Lung (tissue), 16 donors: Measurements from ENCODE around the gene BCAP29. TPM values are rescaled to one million over a fixed set of nuclear protein-coding genes. Genes with fewer than 3 reads are reported as not detected.
"Not testable (repeated sequence)": the region's sequence is repeated elsewhere in the genome, so short reads cannot be mapped to it uniquely, and the experiment has no call there.

Source experiments
- ATAC-seq: fragments of 200-7000 bp; cut with Tn5 transposase; one replicate; pipeline ENCODE4 v1.9.1; 2020; ENCODE audit warnings: moderate number of reproducible peaks; ENCODE audit not compliant: insufficient read depth, low FRiP score
- DNase-seq, 3 donors: peaks; one replicate each; pipeline ENCODE4 v3.0.0-alpha.2; 2013 to 2017
- H3K27ac ChIP-seq, 2 donors: one replicate each; pipeline ENCODE4 v1.5.1; 2013; ENCODE audit warnings: mild to moderate bottlenecking in 2 of 2, moderate library complexity in 2 of 2, control low read depth in 1 of 2, inconsistent platforms in 1 of 2, low read depth in 1 of 2, low read length in 1 of 2
- H3K27me3 ChIP-seq, 3 donors: one replicate each; pipeline ENCODE4 v1.5.1; 2013; ENCODE audit warnings: low read length in 2 of 3; ENCODE audit not compliant: control insufficient read depth in 3 of 3, insufficient read depth in 3 of 3
- H3K36me3 ChIP-seq, 4 donors: one replicate each; pipeline ENCODE4 v1.5.1; 2013; ENCODE audit warnings: low read length in 4 of 4, mild to moderate bottlenecking in 1 of 4, moderate library complexity in 1 of 4; ENCODE audit not compliant: control insufficient read depth in 4 of 4, insufficient read depth in 4 of 4
- H3K4me1 ChIP-seq, 5 donors: one replicate each; pipeline ENCODE4 v1.5.1; 2013; ENCODE audit warnings: low read length in 5 of 5, mild to moderate bottlenecking in 2 of 5, moderate library complexity in 1 of 5; ENCODE audit not compliant: control insufficient read depth in 5 of 5, insufficient read depth in 5 of 5
- H3K4me3 ChIP-seq: one replicate; pipeline ENCODE4 v1.5.1; 2013; ENCODE audit warnings: mild to moderate bottlenecking, control low read depth, moderate library complexity
- H3K9ac ChIP-seq, 2 donors: one replicate each; pipeline ENCODE4 v1.5.1; 2013; ENCODE audit warnings: low read length in 2 of 2, control low read depth in 1 of 2; ENCODE audit not compliant: insufficient read depth in 1 of 2
- H3K9me3 ChIP-seq, 4 donors: one replicate each; pipeline ENCODE4 v1.5.1; 2013; ENCODE audit warnings: low read length in 3 of 4, mild to moderate bottlenecking in 1 of 4, moderate library complexity in 1 of 4; ENCODE audit not compliant: control insufficient read depth in 4 of 4, insufficient read depth in 3 of 4
- CTCF ChIP-seq: IDR thresholded peaks from 2 replicates; pipeline ENCODE4 v1.5.1; 2012; ENCODE audit warnings: mild to moderate bottlenecking; ENCODE audit errors: control extremely low read depth, extremely low read depth
- WGBS, 2 donors: extraction: QIAGEN DNeasy Blood & Tissue Kit; methylation state at CpG; one replicate each; pipeline ENCODE4 v1.1.7; 2013; 5-methylcytosine and 5-hydroxymethylcytosine counted together
- long read RNA-seq, 5 donors: transcript quantifications; one replicate each; lab custom pipeline, GENCODE V29; 2026
- polyA plus RNA-seq, 2 donors: library from polyadenylated mRNA; stranded (reverse); fragments of 200-250 nt; gene quantifications; one replicate each; pipeline ENCODE4 v1.2.1, GENCODE V29; 2013
- total RNA-seq, 2 donors: library from RNA; depleted of rRNA in 1 of 2; stranded (reverse); fragments of >200 nt in 1 of 2; gene quantifications; one replicate each; pipeline ENCODE4 v1.2.1, GENCODE V29; 2014 to 2021
- donor health status: control.
- donor health status: control.
- donor health status: Bipolar disorder and iron deficiency.
- donor health status: healthy.
- donor health status: DM: yes; HTN: yes; CAD: no.

BCAP29 gene
- total RNA-seq: 100 to 1,000 TPM in 1 of 2 donors, 10 to 100 TPM in 1; 49.0 to 109 TPM
- polyA plus RNA-seq: 10 to 100 TPM; 49.9 to 51.0 TPM
- long read RNA-seq, donor 1, full-length matches to known transcripts: 13 of 18 reads
- long read RNA-seq, donor 1, partial matches to known transcripts: 0 of 18 reads
- long read RNA-seq, donor 1, other reads (novel, unspliced or antisense): 5 of 18 reads
- long read RNA-seq, donor 2, full-length matches to known transcripts: 5 of 5 reads
- long read RNA-seq, donor 2, partial matches to known transcripts: 0 of 5 reads
- long read RNA-seq, donor 2, other reads (novel, unspliced or antisense): 0 of 5 reads
- long read RNA-seq, donor 3, full-length matches to known transcripts: 8 of 8 reads
- long read RNA-seq, donor 3, partial matches to known transcripts: 0 of 8 reads
- long read RNA-seq, donor 3, other reads (novel, unspliced or antisense): 0 of 8 reads
- long read RNA-seq, donor 4, full-length matches to known transcripts: 7 of 7 reads
- long read RNA-seq, donor 4, partial matches to known transcripts: 0 of 7 reads
- long read RNA-seq, donor 4, other reads (novel, unspliced or antisense): 0 of 7 reads
- long read RNA-seq, donor 5, full-length matches to known transcripts: 13 of 13 reads
- long read RNA-seq, donor 5, partial matches to known transcripts: 0 of 13 reads
- long read RNA-seq, donor 5, other reads (novel, unspliced or antisense): 0 of 13 reads

DNA sequence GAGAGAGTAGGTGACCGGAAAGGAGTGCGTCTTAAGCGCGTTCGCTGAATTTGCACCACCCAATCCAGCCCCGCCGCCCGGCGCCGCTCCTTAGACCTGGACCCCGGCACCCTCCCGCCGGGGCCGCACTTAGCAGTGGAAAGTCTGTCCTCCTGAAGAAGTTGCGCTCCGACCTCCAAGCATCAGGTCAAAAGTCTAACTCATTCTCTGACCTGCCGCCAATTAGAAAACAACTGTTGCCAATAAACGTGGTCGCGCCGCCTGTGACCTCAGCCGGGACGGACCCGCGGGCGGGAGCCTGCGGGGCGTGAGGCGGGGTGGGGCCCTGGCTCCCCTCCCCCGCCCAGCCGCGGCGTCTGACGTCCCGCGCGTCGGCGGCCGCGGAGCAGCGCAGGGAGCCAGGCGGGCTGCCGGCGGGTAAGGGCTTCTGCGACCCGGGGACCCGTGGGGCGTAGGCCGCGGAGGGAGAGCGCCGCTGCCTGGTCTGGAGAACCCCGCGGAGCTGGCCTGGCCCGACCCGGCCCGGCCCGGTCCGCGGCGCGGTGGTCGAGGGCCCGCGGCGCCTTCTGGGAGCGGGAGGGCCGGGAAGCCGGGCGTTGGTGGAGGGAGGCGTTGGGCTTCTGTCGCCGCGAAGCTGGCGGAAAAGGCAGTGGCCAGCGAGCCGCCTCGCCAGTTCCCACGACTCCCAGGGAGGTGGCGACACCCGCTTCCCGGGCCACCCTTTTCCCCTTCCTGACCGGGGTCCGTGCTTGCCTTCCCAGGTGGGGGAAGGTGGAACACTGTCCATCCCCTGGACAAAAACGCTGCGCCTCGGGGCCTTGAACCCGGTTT, at the start of gene BCAP29:
Gene BCAP29, plus strand, starts transcription at position 362 of the 831 bp plus-strand sequence. CDS start 527 bp downstream, outside the sequence.
- Histone ChIP-seq H3K9me3 (no peaks in the 10 kb centered on the region), H3K27ac (peak within 1 kb of the TSS; percentile 98 to 100), H3K4me3 (peak within 1 kb of the TSS; percentile 87), H3K9ac (peak within 1 kb of the TSS; percentile 91 to 97), H3K27me3 (no peaks in the 10 kb centered on the region), H3K36me3 (peaks cover 0 to 10% (median 6%) of the 10 kb centered on the region in 4 donors), H3K4me1 (peaks cover 0 to 8% (median 0%) of the 10 kb centered on the region in 5 donors)
- 1% methylated on average over 57 to 89 of the region's 89 CpGs for WGBS, 2 donors
- TF ChIP-seq CTCF: no peak
- peak; percentile 98 for ATAC-seq
- peak; percentile 78 to 80 (median 79) for DNase-seq

GRCh38 chr7:107530751-107531150, 49.3 kb upstream of the BCAP29 start:
- Histone ChIP-seq H3K27me3 (no peaks in the 10 kb centered on the region), H3K4me3 (no peak overlapping the region), H3K27ac (no peak overlapping the region), H3K9ac (no peak overlapping the region), H3K4me1 (peaks cover 0 to 7% (median 0%) of the 10 kb centered on the region in 5 donors), H3K9me3 (no peaks in the 10 kb centered on the region), H3K36me3 (peaks cover 0 to 6% (median 0%) of the 10 kb centered on the region in 4 donors)
- TF ChIP-seq CTCF: no peak
- no peak for ATAC-seq
- no peak for DNase-seq

- Histone ChIP-seq H3K4me1 (peaks cover 0 to 4% (median 0%) of the 10 kb centered on the region in 5 donors), H3K9me3 (no peaks in the 10 kb centered on the region), H3K9ac (no peak overlapping the region), H3K36me3 (peaks cover 0 to 4% (median 1%) of the 10 kb centered on the region in 4 donors), H3K27ac (no peak overlapping the region), H3K4me3 (no peak overlapping the region), H3K27me3 (no peaks in the 10 kb centered on the region)
- ATAC-seq (no peak), DNase-seq (no peak)
- no peak for TF ChIP-seq CTCF
Measured at GRCh38 chr7:107534139-107534538, 45.9 kb upstream of the BCAP29 start.

- H3K4me3 ChIP-seq, H3K27me3 ChIP-seq, DNase-seq, H3K9ac ChIP-seq, H3K36me3 ChIP-seq, H3K27ac ChIP-seq, H3K4me1 ChIP-seq, ATAC-seq, H3K9me3 ChIP-seq: not testable (repeated sequence)
- WGBS, 2 donors: 95 to 96% methylated on average over 4 of the region's 4 CpGs
Measured at GRCh38 chr7:107537228-107537627, 42.8 kb upstream of the BCAP29 start.
